Activated CD4-positive, alpha-beta T cell treated with anti-CD3 and anti-CD28 coated beads for 1 hour (primary cell): ENCODE data around the gene PSMF1.

ENCODE experiments used
- DNase-seq: peaks from one replicate; pipeline ENCODE4 v3.0.0-alpha.2; 2020

PSMF1 gene

GRCh38 chr20:1165521-1165920 is 47.1 kb downstream of the PSMF1 start:
- no peak for DNase-seq

GRCh38 chr20:1165941-1166340 is 47.5 kb downstream of the PSMF1 start:
- no peak for DNase-seq

DNA sequence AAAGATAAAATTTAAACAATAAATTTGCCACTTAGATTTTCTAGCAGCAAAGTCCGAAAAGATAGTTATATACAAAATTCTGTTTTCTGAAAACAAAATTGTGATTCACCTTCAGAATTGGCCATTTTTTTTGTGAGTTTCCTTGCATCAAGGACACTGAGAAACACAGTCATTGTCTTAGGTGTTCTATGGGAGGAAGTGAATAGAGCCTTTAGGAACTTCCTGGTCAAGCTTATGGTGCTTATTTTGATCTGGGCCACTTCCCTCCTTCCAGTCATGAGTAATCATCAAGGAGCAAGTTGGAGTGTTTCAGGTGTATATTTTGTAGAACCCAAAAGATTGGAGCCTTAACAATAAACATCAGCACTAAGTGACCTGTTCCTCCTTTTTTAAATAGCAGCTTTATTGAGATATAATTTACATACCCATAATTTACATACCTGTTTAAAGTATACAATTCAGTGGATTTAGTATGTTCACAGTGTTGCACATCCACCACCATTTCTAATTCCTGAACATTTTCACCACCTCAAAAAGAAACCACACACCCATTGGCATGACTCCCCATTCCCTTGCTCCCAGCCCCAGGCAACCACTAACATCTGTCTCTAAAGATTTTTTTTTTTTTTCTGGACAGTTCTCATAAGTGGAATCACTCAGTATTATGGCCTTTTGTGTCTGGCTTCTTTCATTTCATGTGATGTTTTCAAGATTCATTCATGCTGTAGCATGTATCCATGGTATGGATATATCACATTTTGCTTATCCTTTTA is 48.7 kb downstream of the PSMF1 start:
- DNase-seq = no peak

DNA sequence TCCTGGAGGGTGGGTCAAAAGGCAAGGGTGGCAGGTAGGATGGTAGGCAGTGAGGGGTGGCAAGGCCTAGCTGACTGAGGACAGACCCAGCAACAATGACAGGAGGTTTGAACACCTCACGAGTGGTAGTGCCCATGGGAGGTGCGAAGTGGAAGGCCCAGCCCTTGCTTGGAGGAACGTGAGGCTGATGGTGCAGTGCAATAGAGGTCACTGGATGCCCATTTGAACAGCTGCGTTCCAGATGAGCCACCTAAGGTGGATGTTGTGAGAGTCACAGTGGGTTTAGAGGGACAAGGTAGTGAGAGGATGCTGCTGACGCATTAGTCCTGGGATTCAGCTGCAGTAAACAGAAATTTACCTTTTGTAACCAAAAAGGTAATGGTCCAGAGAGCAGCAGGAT is 50.8 kb downstream of the PSMF1 start:
- DNase-seq = no peak

DNA sequence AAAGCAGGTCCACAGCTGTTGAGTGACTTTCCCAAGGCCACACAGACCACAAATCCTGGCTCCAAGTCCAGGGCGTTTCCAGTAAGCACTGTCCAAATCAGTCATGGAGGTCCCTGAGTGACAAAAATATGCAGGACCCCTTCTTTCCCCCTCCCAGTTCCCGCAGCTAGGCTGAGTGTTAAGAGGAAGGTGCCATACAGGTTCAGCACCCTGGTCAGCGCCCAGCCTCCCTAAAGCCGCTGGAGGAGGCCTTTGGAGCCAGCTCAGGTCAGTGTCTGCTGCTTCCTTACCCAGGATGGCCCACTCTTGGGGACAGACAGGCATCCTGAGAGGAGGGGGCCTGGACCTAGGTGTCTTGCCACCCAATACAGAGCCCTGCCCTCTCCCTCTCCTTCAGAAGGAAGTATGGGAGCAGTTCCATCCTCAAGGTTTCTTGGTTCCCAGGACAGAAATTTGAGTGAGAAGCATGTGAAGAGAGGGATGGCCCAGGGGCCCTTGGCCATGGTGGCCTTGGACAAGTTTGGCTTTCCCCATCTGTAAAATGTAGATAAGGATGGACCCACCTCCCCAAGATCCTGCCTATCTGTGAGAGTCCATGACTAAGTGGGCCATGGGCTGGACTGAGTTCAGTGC is 53.2 kb downstream of the PSMF1 start:
- no peak for DNase-seq

DNA sequence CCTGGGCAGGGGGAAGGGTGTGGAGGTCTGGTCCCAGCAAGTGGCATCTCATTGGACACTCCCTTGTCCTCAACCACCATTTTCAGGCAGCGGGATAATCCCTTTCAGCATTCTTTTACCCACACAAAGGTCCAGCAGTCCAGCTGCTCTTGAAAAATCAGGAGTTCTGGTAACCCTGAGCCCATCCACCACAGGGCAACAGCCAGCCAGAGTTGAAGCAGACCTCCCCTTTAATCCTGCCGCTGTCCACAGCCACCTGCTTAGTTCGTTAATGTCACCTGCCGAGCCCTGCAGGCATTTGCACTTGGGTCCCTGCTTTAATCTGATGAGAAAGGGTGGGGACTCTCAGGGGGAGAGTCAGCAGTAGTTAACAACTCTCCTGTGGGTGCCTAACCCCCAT is 55.3 kb downstream of the PSMF1 start:
- no peak for DNase-seq

- no peak for DNase-seq
Observed at GRCh38 chr20:1174787-1175186, 56.4 kb downstream of the PSMF1 start.

GRCh38 chr20:1177680-1178079 is 59.3 kb downstream of the PSMF1 start:
- no peak for DNase-seq

- no peak for DNase-seq
Observed at GRCh38 chr20:1178103-1178502, 59.7 kb downstream of the PSMF1 start.

- DNase-seq = no peak
Observed at GRCh38 chr20:1178623-1179022, 60.2 kb downstream of the PSMF1 start.

DNA sequence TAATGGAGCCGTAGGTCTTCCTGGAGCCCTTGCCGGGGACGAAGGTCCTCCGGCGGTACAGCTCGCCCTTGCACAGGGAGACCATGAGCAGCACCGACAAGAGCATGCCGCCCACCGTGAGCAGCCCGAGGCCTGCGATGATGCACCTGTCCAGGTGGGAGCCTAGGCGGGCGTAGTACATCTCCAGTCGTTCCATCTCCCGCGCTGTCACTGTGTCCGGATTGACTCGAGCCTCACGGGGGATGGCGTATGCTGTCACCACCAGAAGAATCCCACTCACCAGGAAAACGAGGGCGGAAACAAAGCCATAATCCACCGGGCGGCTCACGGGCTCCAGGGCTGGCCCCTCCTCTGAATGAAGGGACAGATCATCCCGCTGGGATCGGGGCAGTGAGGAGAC is 62.5 kb downstream of the PSMF1 start:
- no peak for DNase-seq

DNA sequence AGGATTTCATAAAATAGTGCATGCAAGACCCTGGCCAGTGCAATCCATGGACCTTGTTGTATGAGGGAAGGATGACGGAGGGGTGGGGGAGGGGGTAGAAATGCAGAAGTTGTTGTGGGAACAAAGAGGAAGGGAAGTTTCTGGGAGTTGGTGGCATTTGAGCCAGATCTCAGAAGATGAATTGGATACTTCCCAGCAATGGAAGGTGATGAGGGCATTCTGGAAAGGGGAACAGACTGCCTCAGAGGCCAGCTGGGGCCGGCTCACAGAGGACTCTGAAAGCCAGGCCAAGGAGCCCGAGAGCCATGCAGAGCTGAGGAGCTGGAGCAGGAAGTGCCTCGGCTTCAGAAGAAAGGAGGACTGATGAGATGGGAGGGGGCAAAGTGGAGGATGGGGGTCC is 63.7 kb downstream of the PSMF1 start:
- DNase-seq = no peak

DNA sequence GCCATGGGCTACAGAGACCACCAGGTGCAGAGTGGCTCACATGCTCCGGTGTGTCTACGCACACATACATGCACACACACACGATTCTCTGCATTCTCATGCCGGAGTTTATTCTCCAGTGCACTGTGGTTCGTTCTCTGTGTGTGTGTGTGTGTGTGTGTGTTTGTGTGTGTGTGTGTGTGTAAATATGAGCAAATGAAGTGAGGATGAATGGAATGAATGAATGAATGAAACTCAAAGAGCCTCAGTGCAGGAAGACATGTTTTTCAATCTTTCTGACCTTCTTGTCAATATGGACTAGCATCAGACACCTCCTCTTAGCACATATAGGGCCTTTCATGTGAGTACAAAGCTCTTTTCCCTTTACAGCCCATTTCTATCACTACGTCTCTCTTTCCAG is 64.8 kb downstream of the PSMF1 start:
- no peak for DNase-seq

GRCh38 chr20:1184260-1184637 is 65.8 kb downstream of the PSMF1 start:
- no peak for DNase-seq

GRCh38 chr20:1184638-1185315 is 66.4 kb downstream of the PSMF1 start, which contains the start of gene TMEM74B:
TMEM74B (minus strand) TSS chr20:1184981; CDS start chr20:1183801, 1,180 bp downstream.
- DNase-seq = no peak

GRCh38 chr20:1185316-1185741 is 66.9 kb downstream of the PSMF1 start:
- DNase-seq = no peak

DNA sequence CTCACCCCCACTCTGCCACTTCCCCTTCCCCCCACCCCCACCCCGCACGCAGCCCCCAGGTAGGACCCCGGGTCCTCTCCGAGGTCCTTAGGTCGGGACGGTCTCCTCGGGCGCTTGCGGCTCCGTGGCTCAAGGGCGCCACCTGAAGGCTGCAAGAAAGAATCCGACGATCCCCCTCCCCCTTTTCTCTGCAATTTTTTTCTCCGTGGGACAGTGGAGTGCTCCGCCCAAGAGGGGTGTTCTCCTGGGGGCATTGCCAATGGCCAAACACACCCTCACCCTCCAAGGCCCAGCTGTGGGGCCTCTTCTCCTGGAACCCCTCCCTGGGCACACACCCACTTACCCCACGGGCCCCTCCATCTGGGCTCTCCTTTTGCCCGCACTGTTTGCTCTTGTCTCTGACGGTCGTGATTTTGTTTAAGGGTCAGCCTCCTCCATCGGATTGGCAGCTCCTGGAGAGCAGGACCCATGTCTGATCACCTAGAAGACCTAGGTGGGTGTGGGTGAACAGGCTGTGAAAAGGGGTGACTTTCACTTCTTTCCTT is 67.5 kb downstream of the PSMF1 start:
- DNase-seq = no peak

DNA sequence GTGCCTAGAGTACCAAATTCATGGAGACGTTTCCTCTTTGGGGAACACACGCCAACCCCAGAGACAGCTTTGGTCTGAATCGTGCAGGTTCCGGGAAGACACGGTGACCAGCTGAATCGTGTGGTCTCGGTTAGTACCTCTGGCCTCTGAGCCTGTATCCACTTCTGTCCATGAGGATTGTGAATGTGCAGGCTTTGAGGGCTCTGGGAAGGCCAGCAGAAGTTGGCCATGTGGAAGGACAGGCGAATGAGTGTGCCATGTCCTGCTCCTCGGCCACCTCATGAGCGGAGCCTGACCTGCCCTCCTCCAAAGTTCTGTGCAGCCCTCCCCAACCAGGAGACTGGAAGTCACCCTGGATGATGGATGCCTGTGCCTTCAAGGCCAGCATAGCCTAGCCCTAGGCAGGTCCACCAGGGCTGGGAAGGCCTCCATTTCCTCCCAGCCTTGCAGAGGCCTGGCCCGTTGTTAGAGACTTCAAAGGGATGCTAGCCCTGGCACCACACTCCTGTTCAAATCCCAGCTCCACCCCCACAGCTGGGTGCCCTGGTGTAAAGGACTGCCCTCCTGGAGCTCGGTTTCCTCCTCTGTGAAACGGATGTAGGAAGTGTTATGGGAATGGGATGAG is 68.1 kb downstream of the PSMF1 start:
- DNase-seq = no peak

GRCh38 chr20:1187605-1188171 is 69.3 kb downstream of the PSMF1 start:
- no peak for DNase-seq

DNA sequence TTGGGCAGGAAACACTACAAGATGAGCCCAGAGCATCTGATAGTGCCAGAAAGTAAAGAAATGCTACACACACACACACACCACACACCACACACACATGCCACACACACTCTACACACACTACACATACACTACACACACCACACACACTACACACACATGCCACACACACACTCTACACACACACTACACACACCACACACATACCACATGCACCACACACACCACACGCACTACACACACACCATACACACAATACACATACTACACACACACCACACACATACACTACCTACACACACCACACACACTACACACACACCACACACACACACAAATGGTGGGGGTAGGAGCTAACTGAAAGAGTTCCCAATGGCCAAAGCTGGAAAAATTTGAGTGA is 69.9 kb downstream of the PSMF1 start:
- DNase-seq = no peak

GRCh38 chr20:1189827-1190226 is 71.4 kb downstream of the PSMF1 start:
- DNase-seq = no peak

- no peak for DNase-seq
Observed at GRCh38 chr20:1190847-1191246, 72.4 kb downstream of the PSMF1 start.

- no peak for DNase-seq
Observed at GRCh38 chr20:1191299-1191698, 72.9 kb downstream of the PSMF1 start.
